Loucy (cell line): ENCODE measurements around the gene BCORL1.

Experiments used
- EZH2phosphoT487 ChIP-seq: fragments of 200-600 bp; IDR thresholded peaks from 2 replicates; pipeline ENCODE4 v1.6.1; 2018; ENCODE audit warnings: antibody characterized with exemption, mild to moderate bottlenecking, moderate library complexity, borderline replicate concordance
- TF ChIP-seq, protein P1 (sequence below): fragments of 200-600 bp; sonication (generic); conservative IDR thresholded peaks from 2 replicates; pipeline ENCODE4 v1.5.1; 2014; ENCODE audit warnings: mild to moderate bottlenecking, antibody characterized with exemption, low read length

DNA sequence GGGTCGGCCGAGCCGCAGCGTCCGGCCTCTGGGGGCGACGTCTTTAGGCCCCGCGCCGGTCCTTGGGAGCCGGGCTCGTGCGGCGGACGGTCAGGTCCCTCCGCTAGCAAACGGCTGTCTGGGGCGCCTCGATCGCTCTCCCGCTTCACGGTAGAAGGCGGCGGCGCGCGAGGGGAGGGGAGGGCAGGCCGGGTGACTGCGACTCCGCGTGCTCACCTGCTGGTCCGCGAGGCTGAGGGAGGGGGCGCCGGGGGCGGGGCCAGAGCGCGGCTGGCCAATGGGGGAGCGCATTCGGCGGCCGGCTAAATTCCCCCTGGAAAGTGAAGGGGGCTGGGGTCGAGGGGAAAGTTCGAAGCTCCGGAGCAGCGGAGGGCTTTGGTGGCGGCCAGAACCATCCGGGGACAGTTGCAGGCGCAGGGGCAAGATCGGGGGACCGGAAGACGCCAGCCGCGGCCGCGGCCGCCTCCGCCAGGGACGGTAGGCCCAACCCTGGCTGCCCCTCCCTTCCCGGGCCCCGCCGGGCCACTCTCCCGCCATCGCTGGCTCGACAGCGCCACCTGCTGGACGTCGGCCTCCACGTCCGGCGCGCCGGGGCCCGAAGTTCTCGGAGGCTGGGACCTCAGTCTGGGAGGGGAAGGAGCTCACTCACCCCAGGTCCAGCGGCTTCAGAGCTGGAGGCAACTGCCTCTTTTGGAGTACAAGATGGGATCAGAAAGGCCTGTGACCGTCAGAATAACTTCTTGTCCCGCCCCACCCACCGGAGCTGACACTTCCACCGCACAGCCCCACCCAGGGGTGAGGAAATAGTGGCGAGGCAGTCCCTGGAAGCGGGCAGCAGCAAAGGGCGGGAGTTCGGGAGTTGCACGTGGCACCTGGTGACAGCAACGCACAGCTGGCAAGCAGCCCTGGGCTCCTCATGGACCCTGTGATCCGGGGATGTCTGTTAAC lies 78.0 kb downstream of the BCORL1 start:
- TF ChIP-seq, protein P1, sequence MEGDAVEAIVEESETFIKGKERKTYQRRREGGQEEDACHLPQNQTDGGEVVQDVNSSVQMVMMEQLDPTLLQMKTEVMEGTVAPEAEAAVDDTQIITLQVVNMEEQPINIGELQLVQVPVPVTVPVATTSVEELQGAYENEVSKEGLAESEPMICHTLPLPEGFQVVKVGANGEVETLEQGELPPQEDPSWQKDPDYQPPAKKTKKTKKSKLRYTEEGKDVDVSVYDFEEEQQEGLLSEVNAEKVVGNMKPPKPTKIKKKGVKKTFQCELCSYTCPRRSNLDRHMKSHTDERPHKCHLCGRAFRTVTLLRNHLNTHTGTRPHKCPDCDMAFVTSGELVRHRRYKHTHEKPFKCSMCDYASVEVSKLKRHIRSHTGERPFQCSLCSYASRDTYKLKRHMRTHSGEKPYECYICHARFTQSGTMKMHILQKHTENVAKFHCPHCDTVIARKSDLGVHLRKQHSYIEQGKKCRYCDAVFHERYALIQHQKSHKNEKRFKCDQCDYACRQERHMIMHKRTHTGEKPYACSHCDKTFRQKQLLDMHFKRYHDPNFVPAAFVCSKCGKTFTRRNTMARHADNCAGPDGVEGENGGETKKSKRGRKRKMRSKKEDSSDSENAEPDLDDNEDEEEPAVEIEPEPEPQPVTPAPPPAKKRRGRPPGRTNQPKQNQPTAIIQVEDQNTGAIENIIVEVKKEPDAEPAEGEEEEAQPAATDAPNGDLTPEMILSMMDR = peak; percentile 65
- no peak for TF ChIP-seq EZH2phosphoT487
